HG03439 (cell line): Measurements from ENCODE around the gene ATP11A.

ENCODE experiments used
- ATAC-seq: cut with Tn5 transposase; IDR thresholded peaks from one replicate; pipeline ENCODE4 v1.9.1; 2021; ENCODE audit warnings: mild to moderate bottlenecking, moderate library complexity; ENCODE audit not compliant: unreplicated experiment

The ATP11A gene

DNA sequence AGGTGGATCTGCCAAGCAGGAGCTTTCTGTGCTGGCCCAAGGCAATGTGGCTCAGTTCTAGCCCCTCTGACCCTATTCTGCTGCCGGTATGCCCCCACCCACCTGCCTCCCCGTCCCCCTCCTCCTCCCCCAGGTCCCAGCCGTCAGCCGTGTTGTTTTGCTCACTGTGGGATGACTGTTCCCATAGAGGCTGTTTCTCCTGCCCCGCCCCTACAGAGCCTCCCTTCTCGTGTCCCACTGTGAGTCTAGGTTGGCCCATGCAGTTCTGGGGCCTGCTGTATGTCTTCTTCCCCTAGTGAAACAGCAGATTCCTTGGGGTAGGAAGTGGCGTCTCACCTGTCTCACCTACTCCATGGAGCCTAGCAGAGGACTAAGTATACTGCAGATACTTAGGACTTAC, 48.8 kb downstream of the ATP11A start:
- ATAC-seq, result no peak

DNA sequence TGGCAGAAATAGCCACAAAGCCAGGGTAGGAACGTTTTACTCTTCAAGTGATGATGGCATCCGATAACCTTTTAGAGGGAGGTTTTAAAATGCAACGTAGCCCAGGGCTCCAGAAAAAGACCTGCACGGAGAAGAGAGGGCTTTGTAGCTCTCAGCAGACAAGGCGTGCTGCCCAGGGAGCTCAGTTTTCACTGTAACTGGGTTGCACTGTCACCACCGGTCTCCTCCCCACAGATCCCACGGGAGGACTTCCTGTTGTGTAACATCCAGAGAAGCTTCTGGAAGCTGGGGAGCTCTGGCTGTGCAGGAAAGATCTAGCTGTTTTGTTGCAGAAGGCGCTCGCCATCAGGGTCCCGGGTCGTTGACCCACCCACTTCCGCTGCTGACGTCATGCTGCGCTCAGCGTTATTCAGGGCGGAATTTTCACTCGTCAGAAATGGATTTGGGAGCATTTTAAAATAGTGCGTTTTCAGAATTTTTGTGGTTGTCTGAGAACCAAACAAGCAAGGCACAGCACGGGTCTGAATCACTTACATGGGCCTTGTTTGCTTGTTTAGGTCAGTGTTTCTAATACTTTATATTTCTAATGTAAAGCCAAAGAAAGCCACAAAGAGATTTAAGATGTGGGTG, 50.8 kb downstream of the ATP11A start:
- no peak for ATAC-seq

DNA sequence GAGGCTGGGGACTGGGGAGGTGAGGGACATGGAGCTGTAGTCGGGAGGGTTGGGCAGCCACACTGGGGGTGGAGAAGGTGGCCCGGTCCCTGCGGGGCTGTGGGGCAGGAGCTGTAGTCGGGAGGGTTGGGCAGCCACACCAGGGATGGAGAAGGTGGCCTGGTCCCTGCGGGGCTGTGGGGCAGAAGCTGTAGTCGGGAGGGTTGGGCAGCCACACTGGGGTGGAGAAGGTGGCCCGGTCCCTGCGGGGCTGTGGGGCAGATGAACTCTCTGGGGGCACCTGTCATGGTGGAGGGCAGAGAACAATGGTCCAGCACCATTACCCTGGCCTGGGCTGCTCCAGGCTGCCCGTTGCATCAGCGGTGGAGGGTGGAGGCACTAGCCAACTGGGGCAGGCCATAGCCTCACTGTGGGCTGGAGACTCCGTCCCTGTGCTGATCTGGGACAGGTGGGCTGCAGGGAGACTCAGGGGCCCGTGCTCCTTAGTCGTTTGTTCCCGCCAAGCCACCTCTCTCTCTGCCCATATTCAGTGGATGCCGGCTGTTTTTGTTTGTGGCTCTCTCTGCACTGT, 51.4 kb downstream of the ATP11A start:
- no peak for ATAC-seq

DNA sequence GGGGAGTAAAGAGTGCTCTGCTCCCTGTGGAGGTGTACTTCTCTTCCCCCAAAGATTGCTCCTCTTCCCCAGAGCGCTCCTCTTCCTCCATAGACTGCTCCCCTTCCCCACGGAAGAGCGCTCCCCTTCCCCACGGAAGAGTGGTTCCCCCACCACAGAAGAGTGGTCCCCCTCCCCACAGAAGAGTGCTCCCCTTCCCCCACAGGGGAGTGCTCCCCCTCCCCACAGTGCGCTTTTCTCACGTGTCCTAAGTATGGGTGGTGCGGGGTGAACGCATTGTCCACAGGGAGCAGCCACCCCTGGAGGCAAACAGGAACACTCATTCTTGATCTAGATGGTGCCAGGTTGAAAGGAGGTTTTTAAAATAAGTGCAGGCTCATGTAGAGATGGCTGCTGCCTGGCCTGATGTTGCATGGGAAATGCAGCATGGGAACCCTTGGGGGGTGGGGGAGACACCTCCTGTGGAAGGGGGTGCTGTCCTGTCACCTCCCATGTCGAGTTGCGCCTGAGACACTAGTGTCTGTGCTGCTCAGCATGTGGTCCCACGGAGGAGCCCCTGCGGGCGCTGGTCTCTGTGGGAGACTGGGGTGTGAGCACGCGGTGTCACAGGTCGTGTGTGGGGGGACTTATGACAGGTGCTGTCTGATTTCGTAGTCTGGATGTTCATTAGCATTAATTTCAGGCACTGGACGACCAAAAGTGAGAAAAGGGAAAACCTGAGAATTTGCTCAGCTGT, 52.2 kb downstream of the ATP11A start:
- ATAC-seq, result no peak

DNA sequence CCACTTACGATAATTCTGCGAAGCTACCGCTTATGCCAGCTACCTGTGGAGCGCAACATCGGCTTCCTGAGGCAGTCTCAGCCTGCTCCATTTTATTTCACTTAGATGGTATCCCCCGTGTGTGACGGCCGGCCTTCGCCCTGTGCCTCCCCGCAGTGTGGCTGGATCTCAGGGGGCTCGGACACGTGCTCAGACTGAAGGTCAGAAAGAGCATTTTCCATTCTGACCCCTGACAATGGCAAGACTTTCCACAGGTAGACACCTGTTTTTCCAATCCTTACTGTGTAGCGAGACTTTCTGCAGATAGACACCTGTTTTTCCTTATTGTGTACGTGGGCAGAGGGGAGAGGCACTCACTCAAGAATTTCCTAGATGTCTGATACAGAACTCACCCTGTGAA, 52.7 kb downstream of the ATP11A start:
- no peak for ATAC-seq

DNA sequence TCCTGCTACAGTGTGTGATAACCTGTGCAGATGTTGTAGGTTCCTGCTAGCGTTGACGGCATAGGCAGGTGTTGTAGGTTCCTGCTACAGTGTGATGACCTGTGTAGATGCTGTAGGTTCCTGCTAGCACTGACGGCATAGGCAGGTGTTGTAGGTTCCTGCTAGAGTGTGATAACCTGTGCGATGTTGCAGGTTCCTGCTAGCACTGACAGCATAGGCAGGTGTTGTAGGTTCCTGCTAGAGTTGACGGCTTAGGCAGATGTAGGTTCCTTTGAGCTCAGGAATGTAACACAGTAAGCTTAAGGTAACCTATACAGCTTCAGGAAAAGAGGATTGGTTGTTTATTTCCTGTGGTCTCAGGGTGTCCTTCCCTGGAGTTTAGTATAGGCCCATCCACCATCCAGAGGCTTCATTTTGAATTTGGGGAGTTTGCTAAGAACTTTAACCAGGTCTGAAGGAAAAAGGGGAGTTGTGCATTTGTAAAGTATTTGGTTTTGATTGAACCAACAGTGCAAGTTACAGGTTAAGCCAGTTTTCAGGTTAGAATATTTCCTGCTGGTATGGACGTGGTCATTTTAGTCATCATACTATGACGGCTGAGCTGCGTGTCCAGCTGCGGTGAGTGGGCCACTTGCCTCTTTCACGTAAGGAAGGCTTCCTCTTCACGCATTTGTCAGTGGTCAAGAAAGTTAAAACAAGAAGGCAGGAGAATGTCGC, 53.8 kb downstream of the ATP11A start:
- no peak for ATAC-seq

DNA sequence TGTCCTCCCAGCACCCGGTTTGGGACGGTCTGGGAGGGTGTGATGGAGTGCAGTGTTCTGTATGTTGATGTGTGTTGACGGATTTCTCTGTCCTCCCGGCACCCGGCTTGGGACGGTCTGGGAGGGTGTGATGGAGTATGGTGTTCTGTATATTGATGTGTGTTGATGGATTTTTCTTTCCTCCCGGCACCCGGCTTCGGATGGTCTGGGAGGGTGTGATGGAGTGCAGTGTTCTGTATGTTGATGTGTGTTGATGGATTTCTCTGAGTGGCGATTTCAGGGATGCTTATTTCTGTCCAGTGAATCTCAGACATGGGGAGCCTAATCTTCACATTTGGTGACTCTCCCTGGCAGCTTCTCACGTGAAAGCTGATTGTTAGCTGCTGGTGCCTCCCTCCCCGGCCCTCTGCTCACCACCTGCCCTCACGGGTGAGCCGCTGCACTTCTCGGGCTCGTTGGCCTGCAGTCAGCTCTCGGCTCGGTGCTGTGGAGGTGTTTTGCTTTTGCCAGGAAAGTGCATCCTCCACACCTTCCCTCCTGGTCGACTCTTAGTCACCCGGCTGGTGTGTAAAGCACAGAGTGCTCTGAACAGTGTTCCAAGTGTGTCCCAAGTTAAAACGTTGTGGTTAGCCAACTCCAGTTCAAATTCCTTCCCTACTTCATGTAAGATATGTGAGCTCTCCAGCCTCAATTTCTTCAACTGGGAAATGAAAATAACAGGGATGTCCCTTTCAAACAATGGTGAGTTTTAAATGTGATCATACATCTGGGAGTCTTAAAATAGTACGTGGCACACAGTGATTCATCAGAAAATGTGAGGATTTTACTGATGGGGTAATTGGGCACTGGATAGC, 54.6 kb downstream of the ATP11A start:
- no peak for ATAC-seq

DNA sequence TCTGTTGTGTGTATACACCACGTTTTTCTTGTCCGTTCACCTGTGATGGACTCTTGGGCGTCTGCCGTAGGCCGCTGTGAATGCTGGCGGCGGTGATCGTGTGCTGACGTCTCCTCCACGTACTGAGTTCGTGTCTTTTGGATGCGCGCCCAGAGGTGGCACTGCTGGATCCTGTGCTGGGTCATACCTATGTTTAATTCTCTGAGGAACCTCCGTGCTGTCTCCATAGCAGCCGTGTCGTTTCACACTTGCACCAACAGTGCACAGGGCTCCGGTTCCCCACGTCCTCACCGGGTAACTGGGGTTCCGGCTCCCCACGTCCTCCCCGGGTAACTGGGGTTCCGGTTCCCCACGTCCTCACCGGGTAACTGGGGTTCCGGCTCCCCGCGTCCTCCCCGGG, 56.2 kb downstream of the ATP11A start:
- ATAC-seq, result no peak

DNA sequence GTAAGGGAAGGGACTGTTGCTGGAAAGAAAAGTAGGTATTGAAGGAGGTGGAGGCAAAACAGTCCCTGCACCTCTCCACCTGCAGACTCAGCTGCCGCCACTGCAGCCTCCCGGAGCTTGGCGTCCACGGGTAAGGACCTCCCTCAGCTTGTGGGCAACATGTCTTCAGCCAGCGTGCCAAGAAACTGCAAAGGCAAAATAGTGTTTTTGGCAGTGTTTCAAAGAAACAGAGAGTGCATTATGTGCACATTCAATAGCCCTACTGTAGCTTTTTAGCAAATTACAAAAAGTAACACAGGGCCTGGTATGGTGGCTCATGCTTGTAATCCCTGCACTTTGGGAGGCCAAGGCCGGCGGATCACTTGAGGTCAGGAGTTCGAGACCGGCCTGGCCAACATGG, 57.4 kb downstream of the ATP11A start:
- no peak for ATAC-seq

DNA sequence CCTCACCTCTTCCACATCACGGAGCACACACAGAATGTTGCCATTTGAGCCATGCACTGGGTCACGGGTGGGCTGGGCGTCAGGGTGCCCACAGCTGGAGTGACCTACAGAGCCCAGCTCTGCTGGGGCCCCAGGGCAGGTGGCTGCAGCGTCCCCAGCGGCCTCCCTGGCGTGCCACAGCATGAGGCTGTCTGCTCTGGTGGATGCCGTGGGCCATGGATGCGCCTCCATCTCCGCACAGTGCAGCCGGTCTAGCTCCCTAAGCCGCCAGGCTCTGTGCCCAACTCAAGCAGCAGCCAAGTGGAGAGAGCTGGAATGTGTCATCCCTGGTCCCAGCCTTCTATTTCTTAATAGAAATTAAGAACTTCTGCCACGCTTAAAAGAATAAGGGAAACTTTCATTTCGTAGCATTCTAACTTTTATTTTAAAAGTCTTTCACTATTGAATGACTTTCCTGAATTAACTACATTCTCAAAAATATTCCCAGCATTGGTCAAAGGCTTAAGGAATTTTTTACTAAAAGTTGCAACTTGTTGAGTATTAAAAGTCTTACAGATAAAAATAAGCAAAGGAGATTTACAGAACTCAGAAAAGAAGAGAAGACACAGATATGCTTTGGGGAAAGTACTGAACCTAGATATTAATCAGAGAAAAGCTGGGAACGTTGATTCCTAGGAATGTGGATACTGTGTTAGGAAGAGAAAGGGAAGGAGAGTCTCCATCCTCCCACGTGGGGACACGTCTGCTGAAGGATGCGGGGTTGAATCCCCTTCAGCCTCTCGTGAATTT, 59.3 kb downstream of the ATP11A start:
- no peak for ATAC-seq

DNA sequence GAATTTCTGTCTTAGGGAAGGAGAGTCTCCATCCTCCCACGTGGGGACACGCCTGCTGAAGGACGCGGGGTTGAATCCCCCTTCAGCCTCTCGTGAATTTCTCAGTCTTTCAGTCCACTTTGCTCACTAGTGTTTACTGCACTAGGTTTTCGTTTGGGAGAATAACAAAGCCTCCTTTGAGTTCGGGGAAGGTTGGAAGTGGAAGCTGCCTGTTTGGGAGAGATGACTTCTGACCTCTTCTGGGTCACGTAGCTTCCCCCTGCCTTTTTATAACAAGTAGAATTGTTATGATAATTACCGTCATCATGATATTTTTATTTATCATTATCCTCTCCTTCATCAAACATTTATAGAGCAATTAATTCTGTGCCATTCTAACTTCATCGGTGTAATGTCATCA, 60.7 kb downstream of the ATP11A start:
- ATAC-seq, result no peak

DNA sequence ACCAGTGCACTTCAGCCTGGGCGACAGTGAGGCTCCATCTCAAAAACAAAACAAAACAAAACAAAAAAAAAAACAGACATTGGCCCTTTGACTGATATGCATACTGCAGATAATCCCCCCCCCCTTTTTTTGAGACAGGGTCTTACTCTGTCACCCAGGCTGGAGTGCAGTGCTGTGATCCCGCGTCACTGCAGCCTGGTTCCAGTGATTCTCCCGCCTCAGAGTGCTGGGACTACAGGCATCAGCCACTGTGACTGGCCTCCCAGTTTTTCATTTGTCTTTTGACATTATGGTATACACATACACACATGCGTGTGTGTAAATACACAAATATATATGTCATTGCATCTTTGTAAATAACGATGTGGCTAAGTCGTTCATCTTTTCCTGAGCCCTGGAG, 61.8 kb downstream of the ATP11A start:
- no peak for ATAC-seq

DNA sequence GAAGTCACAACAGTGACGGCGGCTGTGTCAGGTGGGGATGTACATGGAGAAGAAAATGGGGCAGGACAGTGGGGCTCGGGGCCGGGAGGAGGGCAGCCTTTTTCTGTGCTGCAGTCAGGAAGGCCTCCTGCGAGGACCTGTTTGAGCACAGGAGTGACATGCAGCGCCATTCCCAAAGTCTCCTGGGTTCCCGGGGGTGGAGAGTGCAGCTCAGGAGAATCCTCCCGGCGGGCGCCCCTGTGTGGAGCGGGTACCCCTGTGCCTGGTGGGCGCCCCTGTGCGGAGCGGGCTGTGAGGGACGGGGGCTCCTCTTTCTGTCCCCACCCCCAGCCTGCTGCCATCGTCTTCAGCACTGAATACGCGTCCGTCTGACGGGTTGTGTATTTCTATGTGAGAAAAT, 62.4 kb downstream of the ATP11A start:
- ATAC-seq, result no peak

DNA sequence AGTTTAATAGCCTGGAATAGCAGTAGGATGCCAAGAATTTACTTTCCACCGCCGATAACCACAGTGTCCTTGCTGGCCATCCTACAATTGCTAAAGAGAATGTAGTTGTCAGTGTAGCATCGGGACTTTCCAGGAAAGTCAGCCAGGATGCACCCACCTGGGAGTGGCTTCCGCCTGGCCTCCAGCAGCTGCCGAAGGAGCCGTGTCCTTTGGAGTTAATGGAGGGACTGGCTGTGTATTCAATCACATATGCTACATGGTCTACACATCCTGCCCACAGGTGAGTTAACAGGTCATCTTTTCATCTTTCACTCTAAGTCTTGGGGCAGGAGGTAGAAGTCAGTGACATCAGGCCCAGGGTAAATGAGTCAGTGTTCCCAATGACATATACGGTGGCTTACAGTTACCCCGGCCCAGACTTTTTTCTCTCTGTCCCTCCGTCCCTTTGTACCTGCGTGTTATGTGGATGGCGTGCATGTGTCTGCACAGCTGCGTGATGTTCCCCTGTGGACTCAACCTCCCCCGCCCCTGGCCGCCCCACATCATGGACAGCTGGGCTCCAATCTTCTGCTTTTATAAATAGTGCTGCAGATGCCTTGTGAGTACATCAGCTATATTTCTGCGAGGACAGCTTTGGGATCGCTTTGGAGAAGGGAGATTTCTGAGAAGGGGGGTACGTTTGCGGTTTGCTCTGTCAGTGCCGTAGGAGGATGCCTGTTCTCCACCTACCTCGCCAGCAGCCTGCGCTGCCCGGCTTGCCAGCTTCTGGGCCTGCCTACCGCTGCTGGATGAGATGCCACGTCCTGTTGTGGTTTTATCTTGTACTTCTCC, 63.1 kb downstream of the ATP11A start:
- no peak for ATAC-seq

DNA sequence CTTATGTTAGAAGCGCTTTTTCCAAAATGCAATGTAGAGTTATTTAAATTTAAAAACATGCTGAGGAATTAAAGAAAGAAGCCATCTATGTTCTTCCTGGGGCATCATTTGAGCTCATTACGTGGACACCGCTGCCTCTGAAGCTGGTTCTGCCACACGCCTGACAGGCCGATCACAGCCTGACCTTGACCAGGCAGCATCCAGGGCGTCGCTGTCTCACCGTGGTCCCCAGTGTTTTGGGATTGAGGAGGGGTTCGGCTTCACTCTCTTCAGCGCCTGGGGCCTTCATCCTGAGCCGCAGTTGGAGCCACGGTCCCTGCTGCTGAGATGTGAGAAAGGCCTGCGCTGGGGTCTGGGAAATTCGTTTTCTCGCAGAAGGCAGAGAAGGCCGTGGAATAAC, 64.0 kb downstream of the ATP11A start:
- ATAC-seq, result no peak

DNA sequence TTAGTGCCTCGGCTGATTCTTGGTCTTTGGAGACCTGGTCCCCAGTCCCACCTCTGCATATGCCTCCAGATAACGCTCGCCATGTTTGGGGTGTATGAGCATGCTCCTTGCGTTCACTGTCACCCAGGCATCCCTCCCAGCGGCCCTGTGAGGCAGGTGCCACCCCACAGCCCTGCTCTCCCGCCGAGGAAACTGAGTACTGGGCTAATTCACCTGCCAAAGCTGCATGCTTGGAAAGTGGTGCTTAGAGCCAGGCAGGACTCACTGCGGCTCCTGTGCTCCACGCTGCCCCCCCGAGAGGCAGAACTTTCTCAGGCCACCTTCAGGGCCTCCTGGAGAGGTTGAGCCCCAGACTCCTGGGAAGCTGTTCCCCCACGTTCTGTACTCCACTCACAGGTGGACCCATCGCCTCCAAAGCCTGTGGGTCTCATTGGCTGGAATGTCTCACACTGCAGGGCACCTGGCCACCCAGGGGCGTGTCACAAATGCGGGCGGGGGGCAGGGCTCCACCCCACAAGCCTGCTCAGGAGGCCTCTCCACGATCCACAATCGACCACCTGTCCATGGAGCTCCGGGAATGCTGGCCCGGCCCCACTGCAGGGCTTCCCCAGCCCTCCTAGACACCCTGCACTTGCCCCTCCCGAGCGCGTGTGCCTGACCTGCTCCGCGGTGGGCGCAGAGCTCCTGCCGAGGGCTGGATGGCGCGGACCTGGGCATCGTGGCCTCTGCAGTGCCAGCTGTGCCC, 64.6 kb downstream of the ATP11A start:
- ATAC-seq, result no peak

DNA sequence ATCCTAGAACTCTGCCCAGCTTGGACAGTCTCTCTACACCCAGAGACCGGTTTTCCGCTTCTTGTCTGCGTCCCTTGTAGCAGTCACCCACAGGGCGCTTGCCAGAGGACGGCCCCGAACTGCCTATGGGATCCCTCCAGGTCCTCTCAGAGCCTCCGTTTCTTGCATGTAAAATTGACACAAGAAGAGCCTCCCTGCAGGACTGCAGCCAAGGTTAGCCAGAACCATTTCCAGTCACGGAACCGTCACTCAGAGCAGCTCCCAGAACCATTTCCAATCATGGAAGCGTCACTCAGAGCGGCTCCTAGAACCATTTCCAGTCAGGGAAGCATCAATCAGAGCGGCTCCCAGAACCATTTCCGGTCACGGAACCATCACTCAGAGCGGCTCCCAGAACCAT, 65.5 kb downstream of the ATP11A start:
- ATAC-seq, result no peak

DNA sequence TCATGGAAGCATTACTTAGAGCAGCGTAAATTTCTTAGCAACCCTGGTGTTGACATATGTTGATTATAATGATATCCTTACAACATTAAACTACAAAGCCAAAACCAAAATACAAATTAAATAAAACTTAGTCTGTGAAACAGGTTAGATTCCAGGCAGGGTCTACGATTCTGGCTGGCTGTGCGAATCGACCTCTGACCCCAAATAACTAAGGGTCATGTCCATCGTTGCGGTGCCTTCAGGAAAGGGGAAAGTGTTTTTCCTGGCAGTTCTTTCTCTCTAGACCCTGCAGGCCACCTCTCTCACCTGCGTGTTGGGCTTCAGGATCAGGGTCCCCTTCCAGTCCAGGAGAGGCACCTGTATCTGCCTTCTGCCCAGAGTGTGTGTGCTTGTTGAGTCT, 66.2 kb downstream of the ATP11A start:
- no peak for ATAC-seq

DNA sequence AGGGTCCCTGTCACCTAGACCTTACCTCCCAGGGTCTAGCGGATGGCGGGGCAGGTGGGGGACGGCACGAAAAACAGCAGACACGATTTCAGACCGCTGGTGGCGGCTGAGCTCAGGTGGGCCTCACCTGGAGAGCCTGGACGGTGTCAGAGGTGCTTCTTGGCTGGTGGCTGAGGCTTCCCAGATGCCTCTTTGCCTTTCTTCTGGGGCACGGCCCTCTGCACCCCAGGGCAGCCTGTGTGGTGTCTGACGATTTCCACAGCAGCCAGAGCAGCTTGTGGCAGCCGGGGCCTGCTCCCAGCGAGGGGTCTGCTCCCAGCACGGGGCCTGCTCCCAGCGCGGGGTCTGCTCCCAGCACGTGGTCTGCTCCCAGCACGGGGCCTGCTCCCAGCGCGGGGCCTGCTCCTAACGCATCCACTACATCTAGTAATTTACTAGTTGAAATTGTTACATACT, 66.7 kb downstream of the ATP11A start:
- ATAC-seq, result no peak
